ENCODE results near the gene KYNU. TPM values are rescaled to one million over a fixed set of nuclear protein-coding genes. Genes with fewer than 3 reads are reported as not detected.

The KYNU gene
- total and polyA plus RNA-seq, 7 donors = 0.10 to 0.69 (median 0.40) TPM

- TF ChIP-seq CTCF (IDR thresholded peaks at IDR 0.05) = no peak
- no peaks in the 10 kb centered on the region for H3K9me3 ChIP-seq
- 69 to 75% (median 73%) methylated on average over 4 of the region's 4 CpGs for WGBS, 3 donors
- DNase-seq (no peak), ATAC-seq (no peak)
- no peak overlapping the region for H3K27ac ChIP-seq
- intact Hi-C loops (cut with DNase I) = no loop called here
- H3K4me1 ChIP-seq = no peaks in the 10 kb centered on the region
- H3K4me3 ChIP-seq = no peak overlapping the region
- no peaks in the 10 kb centered on the region for H3K27me3 ChIP-seq (ENCODE audit: insufficient read depth in 3 of 3, low read length in 2 of 3)
- no peaks in the 10 kb centered on the region for H3K36me3 ChIP-seq (ENCODE audit: insufficient read depth in 1 of 2, low read depth in 1 of 2)
These were observed 37.2 kb downstream of the KYNU start for GRCh38 chr2:142914507-142915313.

GRCh38 chr2:142915502-142915901 lies 38.0 kb downstream of the KYNU start:
- intact Hi-C loops (cut with DNase I) = no loop called here
- ATAC-seq (no peak), DNase-seq (no peak)
- no peak for TF ChIP-seq CTCF (IDR thresholded peaks at IDR 0.05)
- H3K36me3 ChIP-seq (ENCODE audit: insufficient read depth in 1 of 2, low read depth in 1 of 2) = no peaks in the 10 kb centered on the region
- no peaks in the 10 kb centered on the region for H3K4me1 ChIP-seq
- 44 to 84% (median 61%) methylated on average over 1 of the region's 1 CpG for WGBS, 3 donors
- H3K27ac ChIP-seq = no peak overlapping the region
- no peaks in the 10 kb centered on the region for H3K27me3 ChIP-seq (ENCODE audit: insufficient read depth in 3 of 3, low read length in 2 of 3)
- no peaks in the 10 kb centered on the region for H3K9me3 ChIP-seq
- H3K4me3 ChIP-seq = no peak overlapping the region

- Histone ChIP-seq H3K4me3 (no peak overlapping the region), H3K36me3 (ENCODE audit: insufficient read depth in 1 of 2, low read depth in 1 of 2) (no peaks in the 10 kb centered on the region), H3K4me1 (no peaks in the 10 kb centered on the region), H3K27me3 (ENCODE audit: insufficient read depth in 3 of 3, low read length in 2 of 3) (no peaks in the 10 kb centered on the region), H3K27ac (no peak overlapping the region), H3K9me3 (no peaks in the 10 kb centered on the region)
- no peak for TF ChIP-seq CTCF (IDR thresholded peaks at IDR 0.05)
- no peak for ATAC-seq
- no peak for DNase-seq
- intact Hi-C loops (cut with DNase I) = no loop called here
These were observed 41.2 kb downstream of the KYNU start for GRCh38 chr2:142918624-142919023.

GRCh38 chr2:142920571-142920970 lies 43.1 kb downstream of the KYNU start:
- no peaks in the 10 kb centered on the region for H3K9me3 ChIP-seq
- H3K36me3 ChIP-seq (ENCODE audit: insufficient read depth in 1 of 2, low read depth in 1 of 2) = no peaks in the 10 kb centered on the region
- intact Hi-C loops (cut with DNase I) = no loop called here
- H3K4me3 ChIP-seq = no peak overlapping the region
- no peak for TF ChIP-seq CTCF (IDR thresholded peaks at IDR 0.05)
- ATAC-seq = no peak
- no peaks in the 10 kb centered on the region for H3K27me3 ChIP-seq (ENCODE audit: insufficient read depth in 3 of 3, low read length in 2 of 3)
- H3K4me1 ChIP-seq = no peaks in the 10 kb centered on the region
- 79 to 81% (median 81%) methylated on average over 3 of the region's 3 CpGs for WGBS, 3 donors
- no peak overlapping the region for H3K27ac ChIP-seq
- no peak for DNase-seq

GRCh38 chr2:142926445-142926844 lies 49.0 kb downstream of the KYNU start:
- 81 to 85% (median 83%) methylated on average over 4 of the region's 4 CpGs for WGBS, 3 donors
- intact Hi-C loops (cut with DNase I) = no loop called here

More at GRCh38 chr2:142926445-142926844, 49.0 kb downstream of the KYNU start:
- ATAC-seq = no peak
- no peaks in the 10 kb centered on the region for H3K36me3 ChIP-seq (ENCODE audit: insufficient read depth in 1 of 2, low read depth in 1 of 2)
- H3K4me1 ChIP-seq = no peaks in the 10 kb centered on the region
- no peak overlapping the region for H3K27ac ChIP-seq
- H3K9me3 ChIP-seq = no peaks in the 10 kb centered on the region
- no peak overlapping the region for H3K4me3 ChIP-seq
- H3K27me3 ChIP-seq (ENCODE audit: insufficient read depth in 3 of 3, low read length in 2 of 3) = no peaks in the 10 kb centered on the region
- TF ChIP-seq CTCF (IDR thresholded peaks at IDR 0.05) = no peak
- no peak for DNase-seq
